Right ventricle myocardium superior (tissue), 1 donor: ENCODE results near the gene DERL2. TPM values are rescaled to one million over a fixed set of nuclear protein-coding genes. Genes with fewer than 3 reads are reported as not detected.

Source experiments
- total RNA-seq: library from RNA; stranded (reverse); fragmentation: NEBNext Ultra II Directional; extraction: Animal tissue kit (Norgen Biotek cat#: 25700); gene quantifications from one replicate; pipeline ENCODE4 v1.2.1, GENCODE V29; 2021
- donor health status: DM: no; HTN: yes; CAD: no; lungs with severe emphysema.

Gene DERL2
- total RNA-seq, 1 donor from 2014 or later: 24.7 TPM

Other genes starting within 250 kb of the DERL2 start
- 51.7 TPM for gene RABEP1, start 203.9 kb downstream of the DERL2 start, total RNA-seq
- gene NUP88, start 66.5 kb downstream of the DERL2 start, total RNA-seq: 39.6 TPM
- gene RPAIN, start 66.0 kb downstream of the DERL2 start, total RNA-seq: 24.8 TPM
- 128 TPM for gene C1QBP, start 47.0 kb downstream of the DERL2 start, total RNA-seq
- gene DHX33, start 17.2 kb downstream of the DERL2 start, total RNA-seq: 4.0 TPM
- gene MIS12, start 388 bp upstream of the DERL2 start, total RNA-seq: 10.0 TPM
- 7.9 TPM for gene NLRP1, start 98.3 kb upstream of the DERL2 start, total RNA-seq